Small intestine (tissue), 7 donors: ENCODE data around the gene METRNL. TPM values are rescaled to one million over a fixed set of nuclear protein-coding genes. Genes with fewer than 3 reads are reported as not detected.
"Not testable (repeated sequence)": the region's sequence is repeated elsewhere in the genome, so short reads cannot be mapped to it uniquely, and the experiment has no call there.

Experiments
- DNase-seq, 2 donors: peaks; one replicate each; pipeline versions ENCODE4 v3.0.0 to v3.0.0-alpha.2; 2013
- FAIRE-seq: peaks from 2 replicates; lab custom pipeline; 2012; peaks lifted over from hg19 to GRCh38; lab: Jason Lieb, UNC
- H3K27ac ChIP-seq, 3 donors: one replicate each; pipeline ENCODE4 v1.5.1; 2013; ENCODE audit warnings: low read length in 2 of 3, mild to moderate bottlenecking in 2 of 3, control low read depth in 1 of 3, inconsistent platforms in 1 of 3, low read depth in 1 of 3, moderate library complexity in 1 of 3
- H3K27me3 ChIP-seq, 3 donors: one replicate each; pipeline ENCODE4 v1.6.1; 2013; ENCODE audit warnings: low read length in 3 of 3, inconsistent platforms in 1 of 3; ENCODE audit not compliant: control insufficient read depth in 3 of 3, insufficient read depth in 3 of 3
- H3K36me3 ChIP-seq, 3 donors: one replicate each; pipeline ENCODE4 v1.6.1; 2013; ENCODE audit warnings: low read length in 3 of 3, inconsistent platforms in 1 of 3, low read depth in 1 of 3, mild to moderate bottlenecking in 1 of 3, moderate library complexity in 1 of 3; ENCODE audit not compliant: control insufficient read depth in 3 of 3, insufficient read depth in 2 of 3
- H3K4me1 ChIP-seq, 3 donors: one replicate each; pipeline ENCODE4 v1.6.1; 2013; ENCODE audit warnings: low read length in 2 of 3, inconsistent platforms in 1 of 3, low read depth in 1 of 3, mild to moderate bottlenecking in 1 of 3, moderate library complexity in 1 of 3; ENCODE audit not compliant: control insufficient read depth in 3 of 3, insufficient read depth in 2 of 3
- H3K4me3 ChIP-seq, 3 donors: one replicate each; pipeline ENCODE4 v1.5.1; 2013; ENCODE audit warnings: low read length in 3 of 3, control low read depth in 1 of 3, inconsistent platforms in 1 of 3, low read depth in 1 of 3, mild to moderate bottlenecking in 1 of 3, moderate library complexity in 1 of 3
- H3K9me3 ChIP-seq, 2 donors: one replicate each; pipeline ENCODE4 v1.6.1; 2013; ENCODE audit warnings: low read depth in 1 of 2, low read length in 1 of 2; ENCODE audit not compliant: control insufficient read depth in 2 of 2, insufficient read depth in 1 of 2
- WGBS, 3 donors: extraction: QIAGEN DNeasy Blood & Tissue Kit; methylation state at CpG; one replicate each; pipeline ENCODE4 v1.1.7; 2013; 5-methylcytosine and 5-hydroxymethylcytosine counted together
- polyA plus RNA-seq, 4 donors: library from polyadenylated mRNA; stranded (reverse) in 3 of 4; unstranded in 1 of 4; fragments of 200-250 nt in 3 of 4; fragments of 120-200 nt in 1 of 4; gene quantifications; one replicate each; pipeline versions ENCODE4 v1.2.1 to v1.2.3, GENCODE V29; 2013
- donor health status: healthy with polysubstance abuse.
- donor health status: control.
- donor health status: control.
- donor health status: Bipolar disorder and iron deficiency.
- donor health status: healthy.

Gene METRNL
- polyA plus RNA-seq, 4 donors: 64.4 to 119 (median 115) TPM

DNA sequence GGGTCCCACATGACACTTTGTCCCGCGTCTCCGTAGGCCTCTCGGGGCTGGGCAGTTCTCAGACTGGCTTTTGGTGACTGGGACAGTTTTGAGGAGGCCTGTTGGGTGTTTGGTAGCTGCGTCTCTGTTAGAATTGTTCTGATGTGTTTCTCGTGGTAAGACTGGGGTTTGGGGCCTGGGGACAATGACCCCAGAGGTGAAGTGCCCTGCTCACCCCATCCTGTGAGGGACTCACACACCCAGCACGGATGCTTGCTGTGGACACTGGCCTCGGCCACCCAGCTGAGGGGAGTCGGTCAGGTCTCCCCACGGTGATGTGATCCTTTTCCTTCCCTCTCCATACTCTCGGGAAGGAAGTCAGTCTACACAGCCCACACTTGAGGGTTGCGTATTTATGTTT is 50.3 kb downstream of the METRNL start:
- no peak for FAIRE-seq
- Histone ChIP-seq H3K4me3 (no peak overlapping the region), H3K27me3 (peaks cover 0 to 5% (median 3%) of the 10 kb centered on the region in 3 donors), H3K27ac (no peak overlapping the region), H3K36me3 (no peaks in the 10 kb centered on the region), H3K9me3 (no peaks in the 10 kb centered on the region), H3K4me1 (no peaks in the 10 kb centered on the region)
- no peak for DNase-seq
- WGBS, 3 donors: 91 to 94% (median 92%) methylated on average over 12 of the region's 12 CpGs

DNA sequence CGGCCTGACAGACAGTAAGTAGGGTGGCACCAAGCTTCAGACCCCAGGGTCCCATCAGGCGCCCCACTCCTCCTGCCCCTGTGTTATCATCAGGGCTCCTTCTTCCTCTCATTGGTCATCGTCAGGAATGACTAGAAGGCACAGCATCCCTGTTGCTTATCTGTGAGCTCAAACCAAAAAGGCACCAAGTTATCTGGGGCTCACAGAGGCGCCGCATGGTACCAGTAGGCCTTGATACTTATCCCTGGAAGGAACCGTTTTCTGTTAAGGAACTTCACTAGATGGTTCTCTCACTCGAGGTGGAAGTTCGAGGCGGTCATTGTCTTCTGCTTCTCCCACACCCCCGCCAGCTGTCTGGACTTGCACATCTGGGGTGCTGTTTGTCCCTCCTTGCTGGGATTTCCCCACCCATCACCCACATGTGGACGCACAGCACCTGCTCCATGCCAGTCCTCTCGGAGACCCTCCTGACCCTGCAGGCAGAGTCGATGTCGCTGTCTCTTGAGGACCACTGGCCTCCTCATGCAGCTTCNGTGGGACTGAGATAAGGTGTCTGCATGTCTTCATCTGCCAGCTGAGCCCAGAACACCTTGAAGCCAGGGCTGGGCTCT is 52.1 kb downstream of the METRNL start:
- Histone ChIP-seq H3K27ac (no peak overlapping the region), H3K36me3 (no peaks in the 10 kb centered on the region), H3K27me3 (no peaks in the 10 kb centered on the region), H3K4me1 (no peaks in the 10 kb centered on the region), H3K9me3 (no peaks in the 10 kb centered on the region), H3K4me3 (no peak overlapping the region)
- FAIRE-seq: no peak
- WGBS, 3 donors: 90 to 91% (median 91%) methylated on average over 14 of the region's 14 CpGs
- no peak for DNase-seq

DNA sequence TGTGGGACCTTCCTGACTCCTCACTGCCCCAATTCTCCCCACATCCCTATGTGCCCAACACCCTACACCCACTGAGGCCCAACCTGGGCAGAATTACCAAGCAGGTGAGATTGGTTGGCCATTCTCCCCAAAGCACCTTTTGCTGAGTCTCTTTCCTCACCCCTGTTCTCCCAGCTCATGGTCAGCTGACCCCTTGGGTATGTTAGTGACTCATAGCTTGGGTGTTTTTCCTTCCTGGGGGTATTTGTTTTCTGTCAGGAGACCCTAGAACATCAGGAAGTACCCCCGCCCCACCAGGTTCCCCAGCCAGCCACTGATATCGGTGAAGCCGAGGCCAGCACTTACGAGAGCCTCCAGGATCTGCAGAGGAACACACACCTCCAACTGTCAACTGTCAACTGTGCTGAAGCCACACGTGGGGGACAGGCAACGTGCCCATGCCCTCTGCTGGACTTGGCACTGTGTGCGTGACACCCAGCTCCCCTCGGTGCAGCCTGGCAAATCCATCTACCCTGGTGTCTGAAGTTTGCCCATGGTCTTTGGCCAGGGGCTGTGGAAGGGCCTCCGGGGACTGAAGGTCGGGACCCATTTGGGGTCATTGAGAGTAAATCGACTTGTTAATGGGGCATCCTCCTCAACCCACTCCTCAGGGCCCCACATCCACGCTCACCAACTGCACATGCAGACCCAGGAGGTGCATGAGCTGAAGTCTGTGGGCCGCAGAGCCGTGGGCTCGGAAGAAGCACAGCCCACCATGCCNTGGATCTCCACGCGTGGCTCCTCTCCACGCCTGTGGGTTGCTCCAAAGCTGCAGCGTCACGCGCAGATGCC is 53.1 kb downstream of the METRNL start:
- Histone ChIP-seq H3K27me3 (no peaks in the 10 kb centered on the region), H3K4me3 (no peak overlapping the region), H3K36me3 (no peaks in the 10 kb centered on the region), H3K4me1 (no peaks in the 10 kb centered on the region), H3K27ac (no peak overlapping the region), H3K9me3 (no peaks in the 10 kb centered on the region)
- WGBS, 3 donors: 74 to 86% (median 81%) methylated on average over 21 of the region's 21 CpGs
- DNase-seq (no peak), FAIRE-seq (no peak)

DNA sequence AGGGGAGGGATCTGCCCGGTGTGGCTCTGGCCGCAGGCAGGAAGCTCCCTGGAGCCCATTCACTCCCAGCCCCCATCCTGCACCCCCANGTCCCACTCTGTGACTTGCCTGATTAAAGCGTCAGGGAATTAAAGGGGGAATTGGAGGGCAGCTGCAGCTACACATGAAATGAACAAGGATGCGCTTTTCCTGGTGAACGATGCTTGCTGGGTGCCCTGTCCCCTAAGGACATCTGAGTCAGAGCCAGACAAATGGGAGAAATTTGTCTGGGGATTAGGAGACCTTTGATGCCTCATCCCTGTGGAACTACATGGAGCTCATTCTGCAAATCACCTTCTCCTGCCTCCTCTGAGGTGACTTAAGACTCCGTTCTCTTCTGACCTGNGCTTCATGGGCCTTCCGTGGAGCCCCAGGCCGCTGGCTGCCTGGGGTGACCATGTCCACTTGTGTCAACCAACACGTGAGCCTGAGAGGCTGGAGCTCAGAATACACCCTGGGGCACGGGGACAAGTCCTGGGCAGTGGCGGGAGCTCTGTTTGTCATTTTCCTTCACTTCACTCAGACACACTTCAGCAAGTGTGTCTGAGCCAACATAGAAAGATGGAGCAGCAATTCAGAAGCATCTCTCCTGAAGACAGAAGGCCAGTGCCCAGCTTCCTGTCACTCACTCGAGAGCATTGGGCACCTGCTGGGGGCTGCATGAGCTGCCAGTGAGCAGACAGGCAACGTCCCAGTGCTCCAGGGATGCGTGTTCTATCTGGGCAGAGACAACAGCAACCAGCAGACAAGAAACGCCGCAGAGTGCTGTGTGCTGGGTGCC is 54.1 kb downstream of the METRNL start:
- Histone ChIP-seq H3K4me1 (no peaks in the 10 kb centered on the region), H3K27ac (no peak overlapping the region), H3K36me3 (no peaks in the 10 kb centered on the region), H3K9me3 (no peaks in the 10 kb centered on the region), H3K27me3 (no peaks in the 10 kb centered on the region), H3K4me3 (no peak overlapping the region)
- DNase-seq: no peak
- 67 to 77% (median 71%) methylated on average over 16 of the region's 16 CpGs for WGBS, 3 donors
- no peak for FAIRE-seq

DNA sequence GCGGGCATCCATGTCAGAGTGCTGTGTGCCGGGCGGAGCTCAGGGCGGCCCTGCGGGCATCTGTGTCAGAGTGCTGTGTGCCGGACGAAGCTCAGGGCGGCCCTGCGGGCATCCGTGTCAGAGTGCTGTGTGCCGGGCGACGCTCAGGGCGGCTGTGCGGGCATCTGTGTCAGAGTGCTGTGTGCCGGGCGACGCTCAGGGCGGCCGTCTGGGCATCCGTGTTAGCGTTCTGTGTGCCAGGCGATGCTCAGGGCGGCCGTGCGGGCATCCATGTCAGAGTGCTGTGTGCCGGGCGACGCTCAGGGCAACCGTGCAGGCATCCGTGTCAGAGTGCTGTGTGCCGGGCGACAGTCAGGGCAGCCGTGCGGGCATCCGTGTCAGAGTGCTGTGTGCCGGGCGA is 55.0 kb downstream of the METRNL start:
- DNase-seq, H3K4me3 ChIP-seq, H3K9me3 ChIP-seq, H3K27ac ChIP-seq, H3K36me3 ChIP-seq, H3K27me3 ChIP-seq, FAIRE-seq, H3K4me1 ChIP-seq: not testable (repeated sequence)
- 91 to 94% (median 94%) methylated on average over 23 to 38 of the region's 38 CpGs for WGBS, 3 donors

DNA sequence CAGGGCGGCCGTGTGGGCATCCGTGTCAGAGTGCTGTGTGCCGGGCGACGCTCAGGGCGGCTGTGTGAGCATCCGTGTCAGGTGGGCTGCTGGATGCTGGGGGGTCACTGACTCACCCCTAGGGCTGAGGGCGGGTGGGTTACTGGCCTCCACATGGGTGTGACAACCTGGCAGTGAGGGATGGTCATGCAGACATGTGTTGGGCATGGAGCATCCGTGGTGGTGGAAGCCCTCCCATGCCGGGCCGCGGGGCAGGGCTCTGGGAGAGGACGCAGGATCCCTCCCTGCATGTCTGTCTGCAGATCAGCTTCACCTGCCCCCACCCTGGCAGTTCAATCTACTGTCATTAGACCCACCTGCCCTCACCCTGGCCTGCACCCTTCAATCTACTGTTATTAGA is 56.3 kb downstream of the METRNL start:
- no peak for FAIRE-seq
- Histone ChIP-seq H3K27ac (no peak overlapping the region), H3K9me3 (no peaks in the 10 kb centered on the region), H3K36me3 (no peaks in the 10 kb centered on the region), H3K4me1 (no peaks in the 10 kb centered on the region), H3K4me3 (no peak overlapping the region), H3K27me3 (no peaks in the 10 kb centered on the region)
- WGBS, 3 donors: 90 to 96% (median 93%) methylated on average over 11 to 14 of the region's 14 CpGs
- no peak for DNase-seq

DNA sequence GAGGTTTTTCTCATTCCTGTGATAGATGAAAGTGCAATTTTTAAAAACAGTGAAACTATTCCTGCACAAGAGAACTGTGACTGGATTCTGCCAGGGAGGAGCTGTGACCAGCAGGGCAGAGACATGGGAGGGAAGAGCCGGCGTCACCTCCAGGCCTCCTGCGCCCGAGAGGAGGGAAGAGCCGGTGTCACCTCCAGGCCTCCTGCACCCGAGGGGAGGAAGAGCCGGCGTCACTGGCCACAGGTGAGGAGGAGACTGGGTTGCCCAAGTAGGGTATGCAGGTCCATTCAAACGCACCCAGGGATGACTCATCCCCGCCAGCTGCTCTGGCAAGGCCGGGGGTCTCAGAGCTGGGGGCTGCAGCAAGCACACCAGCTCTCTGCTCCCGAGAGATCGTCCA is 56.7 kb downstream of the METRNL start:
- H3K4me3 ChIP-seq: no peak overlapping the region
- no peaks in the 10 kb centered on the region for H3K4me1 ChIP-seq
- no peak overlapping the region for H3K27ac ChIP-seq
- H3K36me3 ChIP-seq: no peaks in the 10 kb centered on the region
- H3K27me3 ChIP-seq: no peaks in the 10 kb centered on the region
- 72 to 86% (median 78%) methylated on average over 13 of the region's 13 CpGs for WGBS, 3 donors
- FAIRE-seq: no peak
- DNase-seq: no peak
- H3K9me3 ChIP-seq: no peaks in the 10 kb centered on the region

DNA sequence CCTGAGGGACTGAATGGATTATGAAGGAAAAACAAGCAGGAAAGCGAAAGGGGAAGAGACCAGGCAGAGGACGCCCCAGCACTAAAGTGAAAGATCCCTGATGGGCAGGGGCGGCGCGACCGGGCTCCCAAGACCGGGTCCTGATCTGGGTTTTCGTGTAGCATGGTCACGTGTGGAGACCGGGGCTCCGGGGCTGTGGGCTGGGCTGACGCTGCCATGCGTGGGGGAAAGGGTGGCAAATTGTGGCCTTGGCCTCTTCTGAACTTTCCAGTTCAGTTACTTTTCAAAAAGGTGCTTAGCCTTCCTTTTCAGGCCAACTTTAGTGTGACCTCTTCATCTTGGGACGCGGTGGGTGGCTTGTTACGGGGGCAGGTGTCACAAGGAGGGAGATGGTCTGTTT is 57.5 kb downstream of the METRNL start:
- 84 to 90% (median 88%) methylated on average over 16 of the region's 16 CpGs for WGBS, 3 donors
- no peak for DNase-seq
- Histone ChIP-seq H3K27ac (no peak overlapping the region), H3K9me3 (no peaks in the 10 kb centered on the region), H3K4me1 (no peaks in the 10 kb centered on the region), H3K4me3 (no peak overlapping the region), H3K27me3 (no peaks in the 10 kb centered on the region), H3K36me3 (no peaks in the 10 kb centered on the region)
- FAIRE-seq: no peak
